NCI-H2171 treated with DMSO at 0.1 percent for 48 hours (cell line): Measurements from ENCODE around the gene MINDY4.

Experiments
- DNase-seq: peaks from one replicate; lab custom pipeline; 2025; lab: John Stamatoyannopoulos, UW

Gene MINDY4

DNA sequence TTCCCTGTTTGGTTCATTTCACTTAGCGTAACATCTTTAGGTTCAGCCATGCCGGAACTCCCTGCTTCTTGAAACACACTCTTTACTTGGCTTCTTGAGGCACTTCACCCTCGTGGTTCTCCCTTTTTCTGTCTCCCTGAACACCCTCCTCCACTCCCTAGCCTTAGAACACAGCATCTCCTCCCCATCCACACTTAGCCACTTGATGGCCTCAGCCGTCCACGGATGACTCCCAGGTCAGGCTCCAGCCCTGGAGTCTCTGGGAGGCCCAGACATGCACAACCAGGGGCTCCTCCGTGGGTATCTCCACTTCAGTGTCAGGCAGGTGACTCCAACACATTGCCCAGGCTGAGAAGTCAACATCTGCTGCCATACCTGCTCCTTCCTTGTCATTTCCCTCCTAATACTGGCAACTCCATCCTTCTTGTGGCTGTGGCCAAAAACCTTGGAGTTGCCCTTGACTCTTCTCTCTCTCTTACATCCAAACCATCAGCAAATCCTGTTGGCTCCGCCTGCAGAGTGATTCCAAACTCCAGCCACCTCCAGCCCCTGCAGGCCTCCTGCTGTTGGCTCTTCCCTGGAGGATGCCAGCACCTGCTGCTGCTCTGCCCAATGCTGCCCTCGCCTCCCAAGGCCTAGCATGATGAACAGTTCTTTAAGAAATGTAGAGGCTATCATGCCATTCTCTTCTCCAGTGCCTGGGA, 27.7 kb upstream of the MINDY4 start:
- DNase-seq = no peak

DNA sequence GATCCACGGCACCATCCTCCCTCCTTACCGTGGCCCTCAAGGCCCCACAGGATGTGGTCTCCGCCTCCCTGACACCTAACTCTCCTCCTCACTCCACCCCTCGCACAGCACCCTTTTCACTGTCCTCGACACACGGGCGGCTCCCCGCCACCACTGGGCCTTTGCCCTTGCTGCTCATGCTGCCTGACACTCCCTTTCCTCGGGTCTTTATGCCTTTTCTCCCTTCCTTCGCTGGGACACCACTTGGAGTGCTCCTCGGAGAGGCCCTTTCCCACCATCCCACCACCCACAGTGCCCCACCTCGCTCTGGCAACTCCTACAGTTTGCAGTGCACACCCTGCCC, 27.2 kb upstream of the MINDY4 start:
- DNase-seq = no peak

DNA sequence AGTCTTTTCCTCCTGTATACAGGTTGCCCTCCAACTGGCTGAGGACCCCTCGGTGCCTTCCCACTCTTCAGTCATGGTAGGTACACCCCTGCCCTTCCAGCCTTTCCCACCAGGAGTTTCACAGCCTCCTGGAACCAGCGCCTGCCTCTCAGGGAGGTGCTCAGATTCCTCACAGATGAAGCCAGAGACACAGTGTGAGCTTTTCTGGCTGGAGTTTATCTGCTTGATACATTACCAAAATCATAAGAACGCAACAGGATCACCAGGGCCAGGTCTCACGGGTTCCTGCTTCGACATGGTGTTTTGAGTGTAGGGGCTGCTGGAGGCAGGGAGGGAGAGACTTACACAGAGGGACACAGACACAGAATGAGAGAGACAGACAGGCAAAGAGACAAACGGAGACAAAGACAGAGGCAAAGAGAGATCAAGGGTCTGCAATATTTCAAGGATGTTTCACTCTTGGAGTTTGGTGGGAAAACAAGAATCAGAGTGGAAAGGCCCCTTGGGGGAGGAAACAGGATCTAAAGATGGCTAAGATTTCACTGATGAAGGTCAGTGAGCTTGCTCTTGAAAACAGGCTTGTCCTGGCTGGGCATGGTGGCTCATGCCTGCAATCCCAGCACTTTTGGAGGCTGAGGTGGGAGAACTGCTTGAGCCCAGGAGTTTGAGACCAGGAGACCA, 25.8 kb upstream of the MINDY4 start:
- no peak for DNase-seq

- DNase-seq = no peak
Measured at GRCh38 chr7:30750010-30750409, 21.2 kb upstream of the MINDY4 start.

DNA sequence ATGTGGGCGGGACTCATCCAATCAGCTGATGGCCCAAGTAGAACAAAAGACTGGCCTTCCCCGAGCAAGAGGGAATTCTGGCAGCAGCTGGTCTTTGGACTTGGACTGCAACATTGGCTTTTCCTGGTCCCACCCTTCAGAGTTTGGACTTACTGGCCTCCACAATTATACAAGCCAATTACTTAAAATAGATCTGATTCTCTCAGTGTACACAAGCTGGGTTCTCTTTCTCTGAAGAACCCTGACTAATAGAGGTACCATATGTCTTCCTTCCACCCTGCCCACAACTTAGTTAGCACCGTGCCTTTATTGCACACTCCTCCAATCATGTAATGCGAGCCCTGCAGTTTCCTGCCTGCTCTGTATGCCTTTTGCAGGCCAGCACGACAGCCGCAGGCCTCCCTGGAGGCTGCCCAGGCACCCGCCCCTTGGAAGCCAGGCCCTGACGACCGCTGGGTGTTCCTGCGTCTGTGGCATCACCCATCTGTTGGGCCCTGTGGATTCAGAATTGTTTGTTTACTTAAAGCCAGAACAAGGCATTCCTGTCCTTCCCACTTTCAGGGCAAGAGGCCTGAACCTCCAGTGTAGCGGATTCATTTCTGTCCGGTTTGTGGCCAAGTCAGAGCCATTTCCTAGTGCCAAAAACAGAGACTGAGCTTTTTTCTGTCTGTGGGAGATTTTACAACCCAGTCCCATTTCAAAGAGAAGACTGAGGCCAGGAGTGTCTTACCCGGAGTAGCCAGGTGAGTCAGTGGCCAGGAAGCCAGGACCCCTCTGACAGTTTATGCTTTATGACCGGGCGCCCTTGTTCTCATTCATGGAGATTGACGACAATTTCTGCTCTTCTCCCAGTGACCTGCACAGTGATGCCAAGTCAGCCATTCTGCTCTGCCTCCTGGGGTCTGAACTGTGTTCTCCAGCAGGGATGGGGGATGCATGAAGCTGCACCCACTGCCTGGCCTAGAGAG, 20.2 kb upstream of the MINDY4 start:
- DNase-seq = peak; percentile 96

- no peak for DNase-seq
Measured at GRCh38 chr7:30751696-30752273, 19.4 kb upstream of the MINDY4 start, which contains the start of gene INMT. INMT (plus strand) TSS chr7:30752135; CDS start chr7:30752151, 16 bp downstream.

GRCh38 chr7:30752484-30752883, 18.7 kb upstream of the MINDY4 start:
- no peak for DNase-seq

GRCh38 chr7:30752979-30753378, 18.2 kb upstream of the MINDY4 start:
- no peak for DNase-seq

DNA sequence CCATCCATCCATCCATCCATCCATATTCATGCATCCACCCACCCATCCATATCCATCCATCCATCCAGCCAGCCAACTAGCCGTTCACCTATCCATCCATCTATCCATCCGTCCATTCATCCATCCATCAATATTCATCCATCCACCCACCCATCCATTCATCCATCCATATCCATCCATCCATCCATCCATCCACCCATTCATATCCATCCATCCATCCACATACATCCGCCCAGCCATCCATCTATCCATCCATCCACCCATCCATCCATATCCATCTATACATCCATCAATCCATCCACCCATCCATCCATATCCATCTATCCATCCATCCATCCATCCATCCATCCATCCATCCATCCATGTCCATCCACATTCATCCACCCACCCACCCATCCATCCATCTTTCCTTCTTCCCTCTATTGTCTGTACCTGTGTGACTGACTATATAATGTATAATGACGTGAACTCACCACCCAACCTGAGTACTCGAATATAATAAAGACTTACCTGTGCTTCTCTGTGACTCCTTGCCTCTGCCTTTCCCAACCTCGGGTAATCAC, 16.8 kb upstream of the MINDY4 start:
- no peak for DNase-seq

- DNase-seq = no peak
Measured at GRCh38 chr7:30755384-30756154, 15.6 kb upstream of the MINDY4 start.

- DNase-seq = no peak
Measured at GRCh38 chr7:30757342-30757692, 13.9 kb upstream of the MINDY4 start.

DNA sequence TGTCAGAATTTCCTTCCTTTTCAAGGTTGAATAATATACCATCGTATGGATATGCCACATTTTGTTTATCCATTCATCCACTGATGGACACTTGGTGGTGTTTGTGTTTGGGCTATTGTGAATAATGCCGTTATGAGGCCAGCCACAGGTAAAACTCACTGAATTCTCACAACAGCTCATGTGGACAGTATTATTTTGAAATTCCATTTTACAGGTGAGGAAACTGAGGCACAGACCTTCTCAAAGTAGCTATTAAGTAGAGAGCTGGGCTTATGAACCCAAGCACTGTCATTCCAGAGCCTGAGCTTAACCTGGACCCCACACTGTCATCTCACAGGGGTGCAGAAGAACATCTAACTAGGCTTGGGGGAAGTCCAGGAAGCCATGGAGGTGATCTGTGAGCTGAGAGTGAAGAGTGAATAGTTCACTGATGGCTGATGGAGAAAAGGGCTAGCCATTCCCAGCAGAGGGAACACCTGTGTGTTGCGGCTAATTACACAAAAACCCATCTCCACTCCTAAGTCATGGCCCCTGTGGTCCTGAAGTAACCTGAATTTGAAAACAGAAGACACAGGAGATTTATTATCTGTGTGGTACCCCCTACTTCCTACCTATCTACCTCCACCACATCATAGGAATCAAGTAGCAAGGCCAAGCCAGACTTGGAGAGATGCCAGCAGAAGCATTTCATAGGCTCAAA, 10.6 kb upstream of the MINDY4 start:
- DNase-seq = no peak

DNA sequence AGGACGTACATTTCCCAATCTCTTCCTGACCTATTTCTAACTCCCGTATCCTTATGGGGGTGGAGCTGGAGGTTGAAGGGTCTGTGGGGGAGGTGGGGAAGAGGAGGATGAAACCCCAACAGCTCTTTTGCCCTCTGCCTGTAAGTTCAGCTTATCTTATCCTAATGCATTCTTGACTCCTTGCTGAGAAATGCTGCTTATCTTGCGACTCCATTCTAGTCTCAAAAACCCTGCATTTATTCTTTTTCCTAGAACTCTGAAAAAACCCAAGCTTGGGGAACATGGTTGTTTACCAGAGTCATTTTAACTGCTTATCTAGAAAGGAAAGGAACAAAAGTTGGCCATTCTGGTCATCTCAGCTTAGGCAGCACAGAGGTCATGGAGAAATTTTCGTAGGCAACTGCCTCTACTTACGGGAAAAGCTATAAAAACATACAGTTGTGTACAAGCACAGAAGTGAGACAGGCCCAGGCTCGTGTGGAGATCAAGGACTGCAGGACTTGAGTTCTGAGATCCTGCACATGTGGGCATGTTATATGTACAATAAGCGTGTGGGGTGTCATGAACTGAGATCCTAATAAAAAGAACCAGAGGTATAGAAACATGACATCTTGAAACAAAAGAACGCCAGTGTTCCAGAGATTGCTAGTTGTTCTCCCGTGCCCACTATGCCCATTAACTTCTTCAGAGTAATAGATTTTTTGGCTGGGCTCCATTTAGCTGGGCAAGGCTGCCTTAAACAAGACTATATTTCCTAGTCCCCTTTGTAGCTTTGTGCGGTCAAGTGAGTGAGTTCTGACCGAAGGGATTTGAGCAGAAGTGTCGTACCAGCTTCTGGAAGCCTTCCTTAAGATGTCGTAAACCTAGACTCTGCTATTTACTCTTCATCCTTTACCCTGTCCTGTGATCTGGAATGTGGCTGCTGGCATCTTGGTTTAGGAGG, 9.7 kb upstream of the MINDY4 start:
- no peak for DNase-seq

- no peak for DNase-seq
Measured at GRCh38 chr7:30764030-30764975, 6.9 kb upstream of the MINDY4 start.

GRCh38 chr7:30765408-30765807, 5.8 kb upstream of the MINDY4 start:
- no peak for DNase-seq

DNA sequence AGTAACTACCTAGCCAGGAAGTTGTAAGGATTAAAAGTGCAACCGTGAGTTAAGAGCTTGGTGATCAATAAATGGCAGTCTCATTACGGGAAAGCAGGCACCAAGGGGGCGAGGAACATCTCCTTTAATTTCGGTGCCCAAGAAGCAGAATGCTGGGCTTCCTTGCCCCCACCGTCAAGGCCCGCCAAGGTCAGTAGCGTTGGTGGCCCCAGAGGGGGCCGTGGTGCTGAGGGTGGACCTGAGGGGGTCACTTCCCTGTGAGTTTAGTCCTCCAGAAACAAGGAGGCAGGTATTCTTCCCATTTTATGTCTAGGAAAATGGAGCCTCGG, 408 bp upstream of the MINDY4 start:
- no peak for DNase-seq

DNA sequence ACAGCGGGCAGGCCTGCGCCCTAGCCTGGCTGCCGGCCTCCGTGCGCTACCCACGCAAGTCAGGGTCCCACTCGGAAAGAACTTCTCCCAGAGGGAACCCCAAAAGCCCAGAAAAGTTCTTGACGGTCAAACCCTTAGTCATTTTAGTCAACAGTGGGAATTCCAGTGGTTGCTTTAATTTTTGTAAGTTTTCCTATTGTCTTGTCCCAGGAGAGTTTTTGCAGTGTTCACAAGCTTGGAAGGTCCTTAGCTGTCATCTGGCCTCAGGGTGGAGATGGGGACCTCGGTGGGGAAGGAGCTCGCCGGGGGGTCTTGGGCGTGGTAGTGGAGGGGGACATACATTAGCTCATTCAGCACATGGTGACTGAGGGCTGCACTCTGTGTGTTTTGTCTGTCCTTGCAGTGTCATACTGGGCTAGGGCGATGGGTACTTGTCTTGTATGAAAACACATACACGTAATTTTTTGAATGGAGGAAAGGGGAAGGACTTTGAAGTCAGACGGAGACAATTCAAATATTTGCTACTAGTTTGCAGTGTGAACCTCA, 736 bp downstream of the MINDY4 start:
- no peak for DNase-seq

GRCh38 chr7:30772984-30773383, 1.8 kb downstream of the MINDY4 start:
- no peak for DNase-seq
